Measurements from ENCODE around the gene REEP3.

DNA sequence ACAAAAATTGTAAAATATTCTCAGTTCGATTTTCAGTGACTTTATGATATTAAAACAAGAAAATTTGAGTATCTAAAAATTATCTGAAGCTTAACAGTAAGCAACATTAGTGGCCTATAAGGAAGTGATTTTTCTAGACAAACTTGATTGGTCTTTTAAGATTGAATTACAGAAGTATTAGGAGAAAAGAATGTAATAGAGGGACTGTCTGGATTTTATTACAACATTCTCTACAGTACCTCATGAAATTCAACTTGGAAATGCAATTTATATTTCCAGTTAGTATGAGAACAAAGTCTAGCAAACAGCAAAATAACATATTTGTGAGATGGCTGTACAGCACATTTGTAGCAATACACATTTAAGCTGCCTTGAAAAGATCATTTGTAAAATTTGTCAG lies 18.8 kb downstream of the REEP3 start:
- TF ChIP-seq, protein P1, sequence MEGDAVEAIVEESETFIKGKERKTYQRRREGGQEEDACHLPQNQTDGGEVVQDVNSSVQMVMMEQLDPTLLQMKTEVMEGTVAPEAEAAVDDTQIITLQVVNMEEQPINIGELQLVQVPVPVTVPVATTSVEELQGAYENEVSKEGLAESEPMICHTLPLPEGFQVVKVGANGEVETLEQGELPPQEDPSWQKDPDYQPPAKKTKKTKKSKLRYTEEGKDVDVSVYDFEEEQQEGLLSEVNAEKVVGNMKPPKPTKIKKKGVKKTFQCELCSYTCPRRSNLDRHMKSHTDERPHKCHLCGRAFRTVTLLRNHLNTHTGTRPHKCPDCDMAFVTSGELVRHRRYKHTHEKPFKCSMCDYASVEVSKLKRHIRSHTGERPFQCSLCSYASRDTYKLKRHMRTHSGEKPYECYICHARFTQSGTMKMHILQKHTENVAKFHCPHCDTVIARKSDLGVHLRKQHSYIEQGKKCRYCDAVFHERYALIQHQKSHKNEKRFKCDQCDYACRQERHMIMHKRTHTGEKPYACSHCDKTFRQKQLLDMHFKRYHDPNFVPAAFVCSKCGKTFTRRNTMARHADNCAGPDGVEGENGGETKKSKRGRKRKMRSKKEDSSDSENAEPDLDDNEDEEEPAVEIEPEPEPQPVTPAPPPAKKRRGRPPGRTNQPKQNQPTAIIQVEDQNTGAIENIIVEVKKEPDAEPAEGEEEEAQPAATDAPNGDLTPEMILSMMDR (conservative IDR thresholded peaks at IDR 0.05; ENCODE audit: low read depth, low read length): no peak
- no peak for TF ChIP-seq EZH2 (IDR thresholded peaks at IDR 0.05; ENCODE audit: borderline replicate concordance, low read depth, low read length, poor library complexity, severe bottlenecking)

Measured in A673 (cell line).